WTC11 (cell line): ENCODE measurements around the gene TTLL11.

ENCODE experiments used
- JUN ChIP-seq: sonication (generic); formaldehyde crosslinking; IDR thresholded peaks from 2 replicates; pipeline ENCODE4 v1.8.0; 2023; ENCODE audit warnings: mild to moderate bottlenecking, missing genetic modification reagents
- TEAD4 ChIP-seq: sonication (generic); formaldehyde crosslinking; IDR thresholded peaks from 2 replicates; pipeline ENCODE4 v1.8.0; 2022; ENCODE audit warnings: mild to moderate bottlenecking, missing genetic modification reagents
- ZNF423 ChIP-seq: fragments of 250-450 bp; sonication (Bioruptor Pico); IDR thresholded peaks from 2 replicates; pipeline ENCODE4 v2.1.2; 2022; ENCODE audit warnings: mild to moderate bottlenecking, moderate library complexity
- TF ChIP-seq, protein P1 (sequence below): fragments of 200-600 bp; IDR thresholded peaks from 2 replicates; pipeline ENCODE4 v1.8.0; 2022; ENCODE audit warnings: antibody characterized with exemption
- TF ChIP-seq, protein P2 (sequence below): sonication (generic); formaldehyde crosslinking; IDR thresholded peaks from 2 replicates; pipeline ENCODE4 v1.8.0; 2022; ENCODE audit warnings: mild to moderate bottlenecking, missing genetic modification reagents
- TF ChIP-seq, protein P3 (sequence below): sonication (generic); formaldehyde crosslinking; IDR thresholded peaks from 2 replicates; pipeline ENCODE4 v1.8.0; 2023; ENCODE audit warnings: mild to moderate bottlenecking, missing genetic modification reagents

DNA sequence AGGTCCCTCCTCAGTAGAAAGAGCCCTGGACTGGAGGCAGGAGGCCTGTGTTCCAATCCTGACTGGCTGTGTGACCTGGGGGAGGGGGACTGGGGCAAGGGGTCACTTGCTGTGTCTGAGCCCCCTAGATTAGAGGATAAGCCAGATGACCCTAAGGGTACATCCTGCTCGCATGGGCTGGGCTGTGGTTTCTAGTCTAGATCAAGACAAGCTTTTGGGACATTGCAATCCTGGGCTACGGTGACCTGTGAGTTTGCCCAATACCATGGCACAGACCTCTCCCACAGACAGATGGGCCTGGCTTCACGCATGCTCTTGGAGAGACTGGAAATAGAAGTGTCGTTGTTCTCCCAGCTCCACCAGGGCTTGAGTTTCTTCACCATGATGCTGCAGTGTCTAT, 39.4 kb upstream of the TTLL11 start:
- TF ChIP-seq, protein P1, sequence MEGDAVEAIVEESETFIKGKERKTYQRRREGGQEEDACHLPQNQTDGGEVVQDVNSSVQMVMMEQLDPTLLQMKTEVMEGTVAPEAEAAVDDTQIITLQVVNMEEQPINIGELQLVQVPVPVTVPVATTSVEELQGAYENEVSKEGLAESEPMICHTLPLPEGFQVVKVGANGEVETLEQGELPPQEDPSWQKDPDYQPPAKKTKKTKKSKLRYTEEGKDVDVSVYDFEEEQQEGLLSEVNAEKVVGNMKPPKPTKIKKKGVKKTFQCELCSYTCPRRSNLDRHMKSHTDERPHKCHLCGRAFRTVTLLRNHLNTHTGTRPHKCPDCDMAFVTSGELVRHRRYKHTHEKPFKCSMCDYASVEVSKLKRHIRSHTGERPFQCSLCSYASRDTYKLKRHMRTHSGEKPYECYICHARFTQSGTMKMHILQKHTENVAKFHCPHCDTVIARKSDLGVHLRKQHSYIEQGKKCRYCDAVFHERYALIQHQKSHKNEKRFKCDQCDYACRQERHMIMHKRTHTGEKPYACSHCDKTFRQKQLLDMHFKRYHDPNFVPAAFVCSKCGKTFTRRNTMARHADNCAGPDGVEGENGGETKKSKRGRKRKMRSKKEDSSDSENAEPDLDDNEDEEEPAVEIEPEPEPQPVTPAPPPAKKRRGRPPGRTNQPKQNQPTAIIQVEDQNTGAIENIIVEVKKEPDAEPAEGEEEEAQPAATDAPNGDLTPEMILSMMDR: no peak
- TF ChIP-seq, protein P2, sequence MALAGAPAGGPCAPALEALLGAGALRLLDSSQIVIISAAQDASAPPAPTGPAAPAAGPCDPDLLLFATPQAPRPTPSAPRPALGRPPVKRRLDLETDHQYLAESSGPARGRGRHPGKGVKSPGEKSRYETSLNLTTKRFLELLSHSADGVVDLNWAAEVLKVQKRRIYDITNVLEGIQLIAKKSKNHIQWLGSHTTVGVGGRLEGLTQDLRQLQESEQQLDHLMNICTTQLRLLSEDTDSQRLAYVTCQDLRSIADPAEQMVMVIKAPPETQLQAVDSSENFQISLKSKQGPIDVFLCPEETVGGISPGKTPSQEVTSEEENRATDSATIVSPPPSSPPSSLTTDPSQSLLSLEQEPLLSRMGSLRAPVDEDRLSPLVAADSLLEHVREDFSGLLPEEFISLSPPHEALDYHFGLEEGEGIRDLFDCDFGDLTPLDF (CRISPR knock-in tag): no peak
- TF ChIP-seq, protein P3, sequence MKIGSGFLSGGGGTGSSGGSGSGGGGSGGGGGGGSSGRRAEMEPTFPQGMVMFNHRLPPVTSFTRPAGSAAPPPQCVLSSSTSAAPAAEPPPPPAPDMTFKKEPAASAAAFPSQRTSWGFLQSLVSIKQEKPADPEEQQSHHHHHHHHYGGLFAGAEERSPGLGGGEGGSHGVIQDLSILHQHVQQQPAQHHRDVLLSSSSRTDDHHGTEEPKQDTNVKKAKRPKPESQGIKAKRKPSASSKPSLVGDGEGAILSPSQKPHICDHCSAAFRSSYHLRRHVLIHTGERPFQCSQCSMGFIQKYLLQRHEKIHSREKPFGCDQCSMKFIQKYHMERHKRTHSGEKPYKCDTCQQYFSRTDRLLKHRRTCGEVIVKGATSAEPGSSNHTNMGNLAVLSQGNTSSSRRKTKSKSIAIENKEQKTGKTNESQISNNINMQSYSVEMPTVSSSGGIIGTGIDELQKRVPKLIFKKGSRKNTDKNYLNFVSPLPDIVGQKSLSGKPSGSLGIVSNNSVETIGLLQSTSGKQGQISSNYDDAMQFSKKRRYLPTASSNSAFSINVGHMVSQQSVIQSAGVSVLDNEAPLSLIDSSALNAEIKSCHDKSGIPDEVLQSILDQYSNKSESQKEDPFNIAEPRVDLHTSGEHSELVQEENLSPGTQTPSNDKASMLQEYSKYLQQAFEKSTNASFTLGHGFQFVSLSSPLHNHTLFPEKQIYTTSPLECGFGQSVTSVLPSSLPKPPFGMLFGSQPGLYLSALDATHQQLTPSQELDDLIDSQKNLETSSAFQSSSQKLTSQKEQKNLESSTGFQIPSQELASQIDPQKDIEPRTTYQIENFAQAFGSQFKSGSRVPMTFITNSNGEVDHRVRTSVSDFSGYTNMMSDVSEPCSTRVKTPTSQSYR (CRISPR knock-in tag): no peak
- TF ChIP-seq TEAD4 (CRISPR knock-in tag): no peak
- no peak for TF ChIP-seq JUN
- no peak for TF ChIP-seq ZNF423 (CRISPR knock-in tag)
